Superior temporal gyrus (tissue), 1 donor: ENCODE data around the gene CHRNA1.

Source experiments
- DNase-seq: peaks from one replicate; pipeline ENCODE4 v3.0.0-alpha.2; 2016; ENCODE audit errors: extremely low spot score

Gene CHRNA1

DNA sequence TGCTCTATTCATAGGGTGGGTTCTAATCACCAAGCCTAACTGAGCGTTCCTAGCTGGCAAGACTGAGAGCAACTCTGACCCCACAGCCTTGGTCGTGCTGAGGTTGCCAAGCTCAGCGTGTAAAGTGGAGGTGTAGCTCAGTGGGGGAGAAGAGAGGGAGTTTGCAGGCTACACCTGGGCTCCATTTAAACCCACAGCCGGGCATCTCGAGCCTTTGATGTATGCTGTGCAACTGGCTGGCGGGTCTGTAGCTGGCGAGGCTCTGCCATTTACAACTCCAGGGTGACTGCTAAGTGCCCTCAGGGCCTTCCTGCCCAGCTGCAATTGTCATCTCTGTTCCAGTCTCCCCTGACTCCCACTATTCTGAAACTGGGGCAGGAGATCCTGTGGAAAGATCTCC, 20.0 kb upstream of the CHRNA1 start:
- no peak for DNase-seq

DNA sequence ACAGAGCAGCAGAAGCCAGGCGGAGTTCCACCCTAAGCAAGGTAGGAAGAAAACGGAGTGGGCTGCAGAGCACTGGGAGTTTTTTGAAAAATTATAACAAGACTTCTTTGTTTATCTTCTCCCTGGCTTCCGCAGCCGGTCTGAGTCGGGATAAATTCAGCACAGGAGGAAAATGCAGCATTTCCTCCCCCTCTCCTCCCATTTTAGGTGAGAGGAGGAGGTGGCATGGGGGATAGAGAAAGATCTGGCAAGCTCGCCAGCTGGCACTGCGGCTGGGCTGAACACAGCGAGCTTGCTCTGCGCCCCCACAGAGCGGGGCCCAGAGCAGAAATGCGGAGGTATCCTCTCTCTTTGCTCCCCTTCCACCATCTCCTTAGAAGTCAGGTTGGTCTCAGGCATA, 17.7 kb upstream of the CHRNA1 start:
- DNase-seq = peak; percentile 67

DNA sequence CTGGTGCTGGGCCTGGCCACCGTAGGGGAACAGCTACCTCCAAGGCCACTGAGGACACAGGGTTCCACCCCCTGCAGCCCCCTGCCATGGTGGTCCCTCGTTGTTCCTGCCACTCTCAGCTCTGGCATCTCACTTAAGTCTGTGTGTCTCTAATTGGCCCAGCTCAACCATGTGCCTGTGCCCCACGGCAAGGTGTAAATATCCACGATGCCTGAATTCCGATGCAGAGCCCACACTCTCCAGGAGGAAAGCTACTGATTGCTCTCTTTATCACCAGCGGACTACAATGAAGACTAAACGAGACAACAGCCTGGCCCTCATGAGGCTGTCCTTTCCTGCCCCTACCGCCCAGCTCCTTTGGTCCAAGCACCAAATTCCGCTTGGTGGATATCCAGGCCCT, 17.0 kb upstream of the CHRNA1 start:
- DNase-seq = no peak

DNA sequence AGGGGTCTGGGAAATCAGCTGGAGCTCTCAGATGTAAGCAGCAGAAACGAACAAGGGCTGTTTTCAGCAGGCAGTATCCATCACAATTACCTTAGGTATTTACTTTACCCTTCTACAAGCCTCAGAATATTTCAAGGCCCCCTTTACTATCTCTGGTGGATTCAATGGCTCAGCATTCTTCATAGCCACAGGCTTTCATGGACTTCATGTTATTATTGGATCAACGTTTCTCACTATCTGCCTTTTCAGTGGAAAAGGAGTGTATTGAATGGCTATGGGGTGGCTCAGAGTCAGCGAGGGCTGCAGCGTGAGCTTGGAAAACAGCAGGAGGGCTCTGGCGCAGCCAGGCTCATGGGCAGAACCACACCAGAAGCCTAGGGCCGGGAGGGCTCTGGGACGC, 16.6 kb upstream of the CHRNA1 start:
- no peak for DNase-seq

DNA sequence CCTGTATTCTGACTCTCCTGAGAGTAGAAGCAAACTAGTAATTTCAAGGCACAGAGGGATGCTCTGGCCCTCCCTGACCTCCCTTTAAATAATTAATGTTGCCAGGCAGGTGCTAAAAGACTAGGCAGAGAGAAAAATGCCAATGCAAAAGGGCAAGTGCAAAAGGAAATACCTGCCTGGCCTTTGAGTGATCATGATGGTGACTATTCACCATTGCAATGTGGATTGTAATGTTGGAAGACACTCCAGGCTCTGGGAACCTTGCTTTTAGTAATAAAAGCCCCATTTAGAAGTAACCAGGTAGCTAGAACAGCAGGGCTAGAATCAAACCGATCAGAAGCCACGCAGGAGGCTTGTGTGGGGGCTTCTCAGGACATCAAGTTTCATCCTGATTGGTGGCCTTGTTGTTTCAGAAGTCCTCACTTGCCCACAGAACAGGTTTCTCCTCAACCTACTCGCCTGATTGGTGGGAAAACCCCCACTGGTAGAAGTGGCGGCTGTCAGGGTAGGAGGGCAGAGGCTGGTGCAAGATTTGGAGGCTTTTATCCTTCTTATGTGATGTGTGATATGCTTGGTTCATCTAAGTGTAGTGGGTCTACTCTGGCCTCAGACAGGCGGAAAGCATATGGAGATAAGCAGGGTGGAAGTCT, 16.0 kb upstream of the CHRNA1 start:
- DNase-seq = no peak

DNA sequence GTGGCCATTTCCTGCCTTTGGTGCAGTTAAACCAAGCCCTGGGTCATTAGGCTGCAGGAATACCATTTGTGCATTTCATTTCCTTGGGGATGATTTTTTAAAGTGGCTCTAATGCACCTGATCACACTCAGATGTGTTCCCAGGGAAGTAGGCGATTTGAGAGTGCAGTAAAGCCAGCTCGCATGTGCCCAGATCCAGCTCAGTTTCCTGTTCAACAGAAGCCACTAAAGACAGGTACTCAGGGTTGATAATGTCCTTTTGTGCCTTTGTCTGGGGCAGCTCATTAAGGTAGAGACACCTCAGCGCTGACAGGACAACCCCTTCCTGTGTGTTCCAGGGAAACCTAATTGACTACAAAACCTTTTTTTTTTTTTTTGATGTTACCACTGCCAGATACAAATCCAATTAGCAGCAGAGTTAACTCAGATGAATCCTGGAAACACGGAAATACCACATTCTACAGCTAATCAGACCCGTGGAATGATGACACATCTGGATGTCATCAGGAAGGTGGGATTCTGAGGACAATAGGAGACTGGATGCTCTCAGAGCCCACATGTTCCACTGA, 15.2 kb upstream of the CHRNA1 start:
- DNase-seq = no peak

DNA sequence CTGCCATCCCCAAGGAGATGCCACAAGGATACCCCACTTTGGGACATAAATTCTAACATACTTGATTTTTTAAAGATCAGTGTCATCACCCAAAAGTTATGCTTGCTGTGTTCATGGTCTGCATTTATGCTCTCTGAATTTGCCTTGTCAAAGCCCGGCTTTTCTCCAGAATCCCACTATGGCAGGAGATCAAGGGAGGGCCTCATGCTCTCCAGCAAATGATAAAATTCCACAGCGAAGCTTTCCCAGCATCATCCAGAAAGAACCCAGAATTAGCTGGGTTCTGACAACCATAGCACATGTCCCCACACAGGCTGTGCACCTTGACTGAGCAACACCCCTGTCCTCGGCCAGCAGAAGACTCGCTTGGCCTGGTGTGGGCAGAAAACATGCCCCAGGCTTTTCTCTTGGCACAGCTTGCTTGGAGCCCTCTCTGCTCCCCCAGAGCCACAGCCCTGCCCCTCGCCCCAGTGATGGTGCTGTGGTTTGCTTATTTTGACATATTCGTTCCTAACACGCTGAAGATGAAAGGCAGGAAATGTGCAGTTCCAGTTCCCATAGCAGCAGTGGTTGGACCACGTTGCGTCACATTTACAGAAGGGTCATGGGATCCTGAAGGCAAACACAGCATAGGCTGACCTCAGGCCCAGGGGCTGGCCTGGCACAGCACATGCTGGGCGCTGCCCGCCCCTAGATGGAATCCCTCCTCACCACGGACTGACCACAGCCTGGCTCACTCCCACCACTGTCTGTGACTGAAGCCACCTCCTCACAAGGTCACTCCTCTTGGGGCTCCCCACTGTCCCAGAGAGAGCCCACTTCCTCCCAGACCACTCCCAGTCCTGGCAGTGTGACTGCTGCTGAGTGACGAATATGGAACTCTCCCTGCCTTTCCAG, 14.1 kb upstream of the CHRNA1 start:
- no peak for DNase-seq

DNA sequence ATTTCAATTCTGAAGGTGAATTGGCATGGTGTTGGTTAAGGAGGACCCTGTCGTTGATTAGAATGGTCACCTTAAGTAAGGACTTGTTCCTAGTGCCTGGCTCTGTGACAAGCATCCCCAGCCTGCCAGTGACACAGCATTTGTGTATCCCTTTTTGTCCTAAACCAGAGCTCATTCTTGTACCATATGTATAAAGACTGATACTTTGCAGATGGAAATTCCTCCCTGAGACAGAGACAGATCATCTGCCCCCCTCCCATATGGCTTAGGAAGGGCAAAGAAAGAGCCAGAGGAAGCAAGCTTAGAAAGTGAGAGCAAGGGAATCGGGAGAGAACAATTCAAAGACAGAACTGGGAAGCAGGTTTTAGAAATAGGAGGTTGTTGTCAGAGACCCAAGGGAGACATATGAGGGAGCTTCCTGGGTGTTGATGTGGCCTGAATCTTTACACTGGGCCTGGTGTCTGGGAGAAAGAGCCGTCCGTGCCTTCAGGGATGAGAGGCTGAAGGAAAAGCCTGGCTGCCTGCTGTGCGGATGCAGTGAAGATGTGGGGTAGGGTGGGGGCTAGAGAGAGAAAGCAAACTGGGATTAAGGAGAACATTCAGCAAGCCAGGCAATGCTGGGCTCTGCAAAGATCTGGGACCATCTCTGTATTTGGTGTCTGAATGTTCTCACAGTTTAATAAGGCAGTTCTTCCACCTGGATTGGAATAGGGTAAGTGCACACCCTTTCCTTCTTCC, 13.2 kb upstream of the CHRNA1 start:
- peak; percentile 36 for DNase-seq

DNA sequence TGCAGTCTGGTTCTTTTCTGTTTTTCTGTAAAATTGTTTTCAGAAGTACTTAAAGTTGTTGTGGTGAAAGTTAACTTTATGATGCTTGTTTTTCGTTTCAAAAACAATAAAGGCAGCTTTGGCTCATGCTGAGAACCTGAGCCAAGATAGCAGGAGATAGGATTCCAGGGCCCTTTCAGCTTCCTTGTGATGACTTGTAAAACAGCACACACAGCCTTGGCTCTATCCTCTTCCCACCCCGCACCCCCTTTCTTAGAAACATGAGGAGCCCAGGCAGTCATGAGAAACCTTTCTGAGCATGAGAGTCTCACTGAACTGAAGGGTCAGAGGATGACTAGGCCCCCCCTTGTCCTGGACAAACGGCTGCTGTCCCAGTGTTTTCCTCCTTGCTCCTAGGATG, 12.4 kb upstream of the CHRNA1 start:
- no peak for DNase-seq

DNA sequence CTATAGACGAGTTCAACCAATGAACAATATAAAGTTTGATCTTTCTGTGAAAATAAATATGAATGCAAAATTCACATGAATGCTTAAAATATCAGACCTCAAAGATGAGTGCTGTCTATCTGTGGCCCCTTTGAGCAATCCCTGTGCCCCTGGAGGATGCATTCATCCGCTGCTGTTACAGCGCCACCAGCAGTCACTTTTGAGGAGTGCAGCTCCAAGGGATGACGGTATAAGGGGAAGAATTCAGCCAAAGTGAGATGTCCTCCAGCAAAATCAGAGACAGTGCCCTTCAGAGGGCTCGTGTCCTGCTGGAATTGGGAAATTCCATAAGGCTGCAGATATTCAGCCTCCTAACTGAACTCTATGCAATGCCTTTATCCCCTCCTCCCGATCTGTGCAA, 12.0 kb upstream of the CHRNA1 start:
- DNase-seq = no peak

DNA sequence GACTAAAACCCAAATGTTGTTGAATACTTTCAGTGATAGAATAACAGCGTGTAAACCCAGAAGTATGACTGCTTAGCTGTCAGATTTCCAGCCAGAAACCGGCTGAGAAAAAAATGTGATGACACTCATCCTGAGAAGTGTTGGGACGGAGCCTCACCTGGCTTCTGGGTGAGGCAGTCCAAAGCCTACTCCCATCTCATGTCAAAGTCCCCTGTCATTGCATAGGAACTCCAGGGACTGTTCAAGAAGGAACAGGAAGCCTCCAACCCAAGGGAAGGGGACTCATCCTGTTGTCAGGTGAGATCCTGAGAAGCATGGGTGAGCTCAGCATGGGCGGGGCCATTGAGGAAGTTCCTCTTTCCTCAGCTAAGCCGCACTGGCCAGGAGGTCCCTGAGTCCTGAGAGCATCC, 11.3 kb upstream of the CHRNA1 start:
- DNase-seq = no peak

DNA sequence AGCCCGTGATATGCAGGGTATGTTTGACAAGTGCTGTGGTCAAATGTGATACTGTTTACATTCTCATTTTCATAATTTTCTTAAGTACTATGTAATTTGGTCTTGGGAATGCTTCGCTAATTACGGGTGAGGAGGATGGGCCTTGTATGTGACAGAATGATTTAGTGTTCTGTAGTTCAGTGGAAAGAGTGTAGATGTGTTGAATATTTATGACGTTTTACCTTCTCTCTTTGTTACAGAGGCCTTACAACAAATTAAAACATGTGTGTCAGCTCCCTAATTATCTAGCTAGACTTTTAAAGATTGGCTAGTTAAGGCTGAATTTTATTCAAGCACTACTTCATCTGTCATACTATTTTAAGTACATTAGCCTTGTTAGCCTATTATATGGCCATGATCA, 10.6 kb upstream of the CHRNA1 start:
- no peak for DNase-seq

DNA sequence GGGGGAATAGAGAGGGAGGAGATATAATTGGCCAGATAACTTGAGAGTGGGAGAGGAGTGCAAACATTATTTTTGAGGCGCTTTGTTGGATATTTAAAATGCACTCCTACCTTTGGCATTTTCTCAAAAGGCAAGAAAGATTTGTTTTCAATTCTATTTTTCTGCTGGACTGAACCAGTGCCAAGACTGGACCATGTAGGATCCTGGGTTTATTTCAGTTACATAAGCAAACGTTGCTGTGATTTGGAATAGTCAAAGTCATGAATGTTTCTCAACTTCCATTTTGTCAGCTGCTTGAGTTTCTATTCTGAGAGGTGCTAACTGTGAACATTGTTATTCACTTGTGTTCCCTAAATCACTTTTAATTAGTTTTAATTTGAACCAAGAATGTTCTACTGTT, 8.9 kb upstream of the CHRNA1 start:
- DNase-seq = peak; percentile 74

DNA sequence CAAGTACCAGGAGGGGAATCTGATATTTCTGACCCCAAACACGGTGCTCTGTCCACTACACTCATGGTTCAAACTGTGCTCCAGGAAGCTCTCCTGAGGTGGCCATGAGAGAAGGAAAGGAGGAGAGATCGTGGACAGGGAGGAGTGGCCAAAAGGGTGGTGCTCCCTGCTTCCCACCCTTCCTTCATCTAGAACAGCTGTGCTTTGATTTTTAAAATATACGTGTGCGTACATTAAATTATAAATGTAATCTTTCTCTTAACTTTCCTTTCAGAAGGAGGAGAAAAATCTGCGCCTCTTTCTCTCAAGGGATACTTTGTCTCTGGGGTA, 8.2 kb upstream of the CHRNA1 start:
- DNase-seq = no peak

DNA sequence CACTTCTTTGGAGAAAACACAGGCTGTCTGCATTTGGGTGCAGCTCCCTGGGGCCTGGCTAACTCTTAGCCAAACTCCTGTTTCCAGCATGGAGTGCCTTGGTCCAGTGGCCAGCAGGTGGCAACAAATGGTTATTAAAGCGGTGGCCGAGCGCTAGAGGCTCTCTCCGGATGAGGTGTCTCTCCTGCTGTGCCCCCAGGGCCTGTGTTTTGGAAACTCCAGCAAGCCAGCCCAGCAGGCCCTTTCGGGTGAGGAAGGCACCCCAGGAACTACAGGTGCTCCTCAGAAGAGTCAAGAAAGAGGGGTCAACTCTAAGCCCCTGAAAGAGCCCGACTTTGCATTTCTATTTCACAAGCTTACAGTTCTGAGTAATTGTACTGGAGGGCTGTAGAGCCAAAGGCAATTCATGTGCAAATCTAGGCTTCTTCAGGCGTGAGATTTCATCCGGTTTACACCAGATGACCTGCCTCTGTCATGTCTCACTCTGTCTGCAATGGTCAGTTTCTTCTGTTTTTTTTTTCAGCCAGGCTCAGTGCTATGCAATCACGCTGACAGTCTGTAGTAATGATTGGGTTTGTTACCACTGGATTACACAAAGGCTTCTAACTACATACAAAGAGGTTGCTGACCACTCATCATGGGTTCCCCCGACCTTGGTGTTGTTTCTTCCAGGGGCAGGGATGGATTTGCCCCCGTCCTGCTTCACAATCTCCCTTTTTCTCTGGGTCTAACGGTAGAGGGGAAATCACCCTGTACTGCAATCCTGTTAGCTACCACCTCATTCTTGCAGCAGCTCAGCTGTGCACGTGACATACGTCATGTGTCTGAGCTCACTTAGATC, 7.6 kb upstream of the CHRNA1 start:
- DNase-seq = peak; percentile 93

DNA sequence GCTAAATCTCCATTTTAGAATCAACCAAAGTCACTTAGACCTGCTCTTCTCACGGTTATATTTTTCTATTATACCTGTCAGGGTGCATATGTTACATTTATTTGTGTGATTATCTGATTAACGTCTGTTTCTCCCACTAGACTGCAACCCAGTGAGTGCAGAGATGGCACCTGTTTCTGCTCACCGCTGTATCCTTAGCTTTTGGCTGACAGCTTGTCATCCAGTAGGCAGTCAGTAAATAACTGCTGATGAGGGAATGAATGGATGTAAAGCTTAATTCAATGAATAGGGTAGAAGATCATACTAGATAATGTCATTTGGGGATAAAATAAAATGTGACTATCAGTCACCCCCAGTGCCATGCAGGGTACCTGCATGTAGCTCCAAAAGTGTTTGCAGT, 6.9 kb upstream of the CHRNA1 start:
- no peak for DNase-seq

DNA sequence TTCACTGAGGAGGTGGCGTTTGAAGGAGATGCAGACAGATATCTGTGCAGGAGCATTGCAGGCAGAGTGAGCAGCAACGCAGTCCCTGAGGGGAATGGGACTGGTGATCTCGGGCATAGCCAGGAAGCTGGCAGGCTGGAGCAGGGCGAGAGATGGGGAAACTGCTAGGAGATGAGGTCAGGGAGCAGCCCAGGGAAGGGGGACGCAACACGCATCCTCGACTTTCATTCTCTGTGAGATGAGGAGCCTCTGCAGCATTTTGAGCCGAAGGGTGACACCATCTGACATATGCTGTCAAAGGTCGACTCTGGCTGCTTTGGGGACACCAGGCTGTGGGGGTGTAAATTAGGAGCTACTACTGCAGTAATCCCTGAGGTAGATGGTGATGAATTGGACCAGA, 4.3 kb upstream of the CHRNA1 start:
- DNase-seq = no peak

DNA sequence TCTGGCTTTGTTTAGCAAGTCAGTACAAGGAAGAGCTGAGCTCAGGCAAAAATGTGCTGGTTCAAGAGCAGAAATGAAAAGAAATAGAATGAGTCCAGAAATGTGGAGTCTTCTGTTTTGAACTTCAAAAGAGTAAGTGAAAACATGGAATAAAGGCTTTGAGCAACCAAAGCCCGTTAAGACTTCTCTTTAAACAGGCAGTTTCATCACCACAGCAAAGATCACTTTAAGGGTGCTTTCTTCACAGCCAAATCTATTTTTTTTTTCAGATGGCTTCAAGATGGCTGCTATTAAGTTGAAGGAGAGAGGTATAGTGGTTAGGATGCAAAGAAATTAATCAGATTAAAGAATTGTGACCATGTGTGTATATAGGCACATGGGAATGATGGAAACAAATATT, 2.0 kb upstream of the CHRNA1 start:
- no peak for DNase-seq

DNA sequence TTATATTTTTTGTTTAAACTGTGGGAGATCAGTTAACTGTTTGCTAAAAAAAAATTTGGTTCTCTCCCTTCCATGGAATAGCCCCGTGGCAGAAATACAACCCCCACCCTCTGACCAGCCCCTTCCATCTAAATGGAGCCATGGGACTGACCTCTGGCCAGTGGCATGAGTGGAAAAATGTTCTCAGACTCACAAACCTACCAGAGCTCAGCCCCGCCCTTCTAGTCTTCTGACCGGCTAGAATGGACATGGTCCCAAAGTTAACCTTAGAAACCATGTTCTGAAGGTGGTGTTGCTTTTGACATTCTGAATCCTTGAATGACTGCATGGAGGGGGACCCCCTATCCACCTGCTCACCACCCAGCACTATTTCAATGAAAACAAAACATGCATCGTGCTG, 1.3 kb upstream of the CHRNA1 start:
- DNase-seq = no peak

DNA sequence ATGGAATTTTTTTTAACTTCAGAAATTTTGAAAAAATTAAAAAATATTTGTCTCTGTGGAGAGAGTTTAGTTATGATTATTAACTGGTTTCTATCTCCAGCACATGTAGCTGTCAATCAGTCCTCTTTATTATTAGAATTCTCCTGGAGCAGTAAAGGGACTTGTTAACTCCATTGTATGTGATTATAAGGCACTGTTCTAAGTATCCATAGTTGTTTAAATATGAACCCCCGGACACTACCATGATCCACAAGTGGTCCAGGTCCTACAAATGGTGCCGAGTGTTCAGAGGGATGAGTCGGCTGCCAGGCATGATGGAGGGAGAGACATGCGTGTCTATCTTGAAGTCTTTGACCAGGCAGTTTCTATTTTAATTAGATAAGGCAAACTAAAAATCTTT, 492 bp downstream of the CHRNA1 start:
- no peak for DNase-seq

DNA sequence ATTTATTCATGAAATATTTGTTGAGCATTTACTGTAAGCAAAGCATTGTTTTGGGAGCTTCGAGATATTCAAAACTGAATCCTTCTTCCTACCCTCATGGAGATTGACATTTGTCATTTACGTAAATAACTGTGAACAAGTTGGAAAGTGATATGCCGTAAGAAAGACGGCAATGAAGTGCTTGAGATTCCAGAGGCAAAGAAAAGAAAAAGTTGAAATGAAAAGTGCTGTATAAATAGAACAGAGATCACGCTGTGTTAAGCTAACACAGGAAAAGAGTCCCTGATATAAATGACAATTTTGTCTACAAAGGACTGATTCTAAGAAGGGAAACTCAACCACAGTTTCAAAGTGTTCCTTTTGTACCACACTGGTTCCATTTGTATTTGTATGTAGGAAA, 1.8 kb downstream of the CHRNA1 start:
- DNase-seq = peak; percentile 61

DNA sequence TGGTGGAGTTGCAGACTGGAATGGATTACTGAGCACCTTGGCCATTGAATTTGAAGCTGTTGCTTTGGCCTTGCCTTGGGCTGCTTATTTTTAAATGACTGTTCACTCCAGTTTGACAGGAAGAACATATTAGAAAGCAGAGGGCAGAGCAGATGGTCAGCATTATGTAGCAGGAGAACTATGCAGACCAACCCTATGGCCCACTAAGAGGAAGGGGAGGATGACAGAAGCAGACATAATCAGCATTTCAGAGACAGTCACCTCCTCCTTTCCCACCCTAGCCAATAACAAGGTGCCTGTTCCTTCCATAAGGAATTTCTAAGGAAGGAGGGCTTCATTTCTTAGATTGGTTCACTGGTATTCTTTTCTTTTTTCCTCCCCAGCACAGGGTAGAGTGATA, 2.4 kb downstream of the CHRNA1 start:
- DNase-seq = no peak
